Heart left ventricle (tissue), 13 donors: ENCODE data around the gene PLEKHA7.

Experiments used
- CTCF ChIP-seq, 12 donors: fragments of 200-600 bp; sonication (generic) in 4 of 12; IDR thresholded peaks; one replicate each; pipeline versions ENCODE4 v1.5.0 to v1.8.0; 2018 to 2022; ENCODE audit warnings: antibody characterized with exemption in 12 of 12, mild to moderate bottlenecking in 5 of 12
- POLR2A ChIP-seq, 2 donors: fragments of 450-650 bp; IDR thresholded peaks; one replicate each; pipeline ENCODE4 v1.6.1; 2017; ENCODE audit warnings: antibody characterized with exemption in 2 of 2, mild to moderate bottlenecking in 2 of 2, moderate library complexity in 2 of 2
- donor health status: ischemic (EF 13 %, LVEDD 7.1; RV severe dilation, severe dysfunction).
- donor health status: DM: no; HTN: yes; CAD: no.
- donor health status: DM: no; HTN: no; CAD: no.
- donor health status: ischemic (EF 25% LVEDD 6.9; RV normal size, moderate dysfunction).
- donor health status: ischemic (EF 25% LVEDD 5.7; RV mildly dilated, moderate dysfunction).
- donor health status: ischemic (EF 35%, LVEDD 5.7; RV mildly dilated, moderate dysfunction).
- donor health status: nonischemic (EF 11% LVEDD 7.7; RV severe dilation, severe dysfunction).
- donor health status: DM: yes; HTN: yes; CAD: no.
- donor health status: PGD.
- donor health status: ischemic (EF 29% LVEDD 5.4; RV normal size, mild dysfunction).
- donor health status: nonischemic (EF 23%, LVEDD 6.1; RV moderate dilation, normal function).

DNA sequence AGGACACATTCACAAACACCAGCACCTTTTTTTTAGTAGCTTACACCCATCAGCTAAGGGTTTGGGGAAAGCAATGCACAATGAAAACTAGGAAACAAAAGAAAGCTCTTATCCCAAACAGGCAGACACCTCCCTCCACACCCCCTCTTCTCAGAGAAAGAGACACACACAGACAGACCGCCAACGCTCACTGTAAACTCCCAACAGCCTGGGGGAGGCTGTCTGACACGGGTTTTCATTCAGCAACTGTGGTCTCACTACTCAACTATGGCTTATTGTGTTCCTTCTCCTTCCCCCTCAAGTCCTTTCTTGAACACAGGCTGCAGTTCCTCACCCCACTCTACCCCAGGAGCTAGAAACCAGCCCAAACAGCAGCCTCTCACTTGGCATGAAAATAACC, 152.4 kb downstream of the PLEKHA7 start:
- TF ChIP-seq CTCF (IDR thresholded peaks at IDR 0.05) (no peak), POLR2A (IDR thresholded peaks at IDR 0.05) (no peak)
